Fibroblast of pulmonary artery (primary cell): ENCODE measurements around the gene SLC35A1.

Experiments used
- DNase-seq: peaks from one replicate; pipeline ENCODE4 v3.0.0-alpha.2; 2010; ENCODE audit warnings: low read depth
- H3K4me3 ChIP-seq: replicated peaks from 2 replicates; pipeline ENCODE4 v1.5.1; 2011; ENCODE audit warnings: low read depth, mild to moderate bottlenecking, control low read depth, low read length, moderate library complexity
- CTCF ChIP-seq: IDR thresholded peaks from 2 replicates; pipeline ENCODE4 v1.5.1; 2011; ENCODE audit warnings: mild to moderate bottlenecking, control low read depth, low read length, inconsistent platforms; ENCODE audit errors: missing control alignments

The SLC35A1 gene

GRCh38 chr6:87540539-87540938, 67.8 kb downstream of the SLC35A1 start:
- DNase-seq = peak; percentile 67
- H3K4me3 ChIP-seq = no peak overlapping the region
- no peak for TF ChIP-seq CTCF

GRCh38 chr6:87541041-87541440, 68.3 kb downstream of the SLC35A1 start:
- H3K4me3 ChIP-seq = no peak overlapping the region
- DNase-seq = no peak
- no peak for TF ChIP-seq CTCF

- TF ChIP-seq CTCF = no peak
- no peak overlapping the region for H3K4me3 ChIP-seq
- DNase-seq = no peak
These were observed 69.0 kb downstream of the SLC35A1 start for GRCh38 chr6:87541744-87542143.

- no peak for TF ChIP-seq CTCF
- H3K4me3 ChIP-seq = no peak overlapping the region
- no peak for DNase-seq
These were observed 71.1 kb downstream of the SLC35A1 start for GRCh38 chr6:87543696-87544473.

- no peak overlapping the region for H3K4me3 ChIP-seq
- no peak for TF ChIP-seq CTCF
- no peak for DNase-seq
These were observed 71.6 kb downstream of the SLC35A1 start for GRCh38 chr6:87544474-87544735.

GRCh38 chr6:87551799-87552198, 79.0 kb downstream of the SLC35A1 start:
- no peak for TF ChIP-seq CTCF

GRCh38 chr6:87553159-87553765, 80.5 kb downstream of the SLC35A1 start:
- no peak for TF ChIP-seq CTCF
- no peak for DNase-seq
- H3K4me3 ChIP-seq = no peak overlapping the region

More at GRCh38 chr6:87551799-87552198, 79.0 kb downstream of the SLC35A1 start:
- no peak overlapping the region for H3K4me3 ChIP-seq
- no peak for DNase-seq
